GM23338 (cell line): ENCODE measurements around the gene KRT85. TPM values are rescaled to one million over a fixed set of nuclear protein-coding genes. Genes with fewer than 3 reads are reported as not detected.
A peak's percentile ranks its signal among the peaks of the same experiment; 100 is the strongest.

Experiments
- ATAC-seq: fragments of 200-7000 bp; cut with Tn5 transposase; 3 replicates; pipeline ENCODE4 v1.9.1; 2020
- DNase-seq: peaks from one replicate; pipeline ENCODE4 v3.0.0-alpha.2; 2015; ENCODE audit warnings: low spot score
- H2AFZ ChIP-seq: fragments of 200-600 bp; sonication (generic); 2 replicates; pipeline ENCODE4 v1.8.0; 2016; ENCODE audit warnings: antibody characterized with exemption, mild to moderate bottlenecking, moderate library complexity
- H3F3A ChIP-seq: fragments of 200-600 bp; sonication (generic); replicated peaks from 2 replicates; pipeline ENCODE4 v1.8.0; 2017; ENCODE audit warnings: antibody characterized with exemption, mixed run types, low read depth
- H3K27ac ChIP-seq: fragments of 200-600 bp; sonication (generic); 2 replicates; pipeline ENCODE4 v1.6.1; 2016; ENCODE audit warnings: low read depth
- H3K27me3 ChIP-seq: fragments of 200-600 bp; sonication (generic); 2 replicates; pipeline ENCODE4 v1.8.0; 2016; ENCODE audit warnings: mild to moderate bottlenecking, mixed run types, moderate library complexity; ENCODE audit not compliant: insufficient read depth
- H3K36me3 ChIP-seq: fragments of 200-600 bp; sonication (generic); 2 replicates; pipeline ENCODE4 v1.8.0; 2016; ENCODE audit warnings: mild to moderate bottlenecking; ENCODE audit not compliant: insufficient read depth
- H3K4me1 ChIP-seq: fragments of 200-600 bp; sonication (generic); 2 replicates; pipeline ENCODE4 v1.8.0; 2016; ENCODE audit warnings: mild to moderate bottlenecking, moderate library complexity; ENCODE audit not compliant: insufficient read depth
- H3K4me2 ChIP-seq: fragments of 200-600 bp; sonication (generic); 2 replicates; pipeline ENCODE4 v1.7.1; 2017; ENCODE audit warnings: mixed run types
- H3K4me3 ChIP-seq: fragments of 200-600 bp; sonication (generic); 2 replicates; pipeline ENCODE4 v1.6.1; 2016; ENCODE audit warnings: mixed run types
- H3K79me2 ChIP-seq: fragments of 200-600 bp; sonication (generic); replicated peaks from 2 replicates; pipeline ENCODE4 v1.8.0; 2017; ENCODE audit warnings: mild to moderate bottlenecking; ENCODE audit not compliant: insufficient read depth
- H3K9me2 ChIP-seq: fragments of 200-600 bp; sonication (generic); 2 replicates; pipeline ENCODE4 v1.8.0; 2017; ENCODE audit not compliant: insufficient read depth
- H4K20me1 ChIP-seq: fragments of 200-600 bp; sonication (generic); replicated peaks from 2 replicates; pipeline ENCODE4 v1.8.0; 2017; ENCODE audit warnings: mild to moderate bottlenecking; ENCODE audit not compliant: insufficient read depth
- H3K27ac Mint-ChIP-seq: 2 replicates; pipeline ENCODE4 v1.8.0; 2020; ENCODE audit warnings: inconsistent platforms, mild to moderate bottlenecking, moderate library complexity, mixed read lengths
- H3K27me3 Mint-ChIP-seq: 3 replicates; pipeline ENCODE4 v1.8.0; 2022; ENCODE audit warnings: low read depth, mild to moderate bottlenecking, moderate library complexity, mixed read lengths, inconsistent platforms; ENCODE audit not compliant: insufficient read depth, poor library complexity
- H3K36me3 Mint-ChIP-seq: 3 replicates; pipeline ENCODE4 v1.8.0; 2021; ENCODE audit warnings: low read depth, mild to moderate bottlenecking, inconsistent platforms, moderate library complexity, mixed read lengths
- H3K4me1 Mint-ChIP-seq: 3 replicates; pipeline ENCODE4 v1.8.0; 2020; ENCODE audit warnings: mild to moderate bottlenecking, inconsistent platforms, mixed read lengths
- H3K4me3 Mint-ChIP-seq: 3 replicates; pipeline ENCODE4 v1.8.0; 2021; ENCODE audit warnings: moderate library complexity, mild to moderate bottlenecking, inconsistent platforms, mixed read lengths
- H3K9me3 Mint-ChIP-seq: 3 replicates; pipeline ENCODE4 v1.8.0; 2020; ENCODE audit warnings: moderate library complexity, mild to moderate bottlenecking, inconsistent platforms, mixed read lengths
- CTCF ChIP-seq, 2 experiments: fragments of 200-600 bp in 1 of 2; sonication (generic) in 1 of 2; conservative IDR thresholded peaks; 2 replicates each; pipeline versions ENCODE4 v1.5.1 to v1.6.1; 2016 to 2017; ENCODE audit warnings: antibody characterized with exemption in 2 of 2, low read depth in 2 of 2, mild to moderate bottlenecking in 2 of 2, moderate library complexity in 1 of 2
- ETS1 ChIP-seq: IDR thresholded peaks from 2 replicates; pipeline ENCODE4 v1.6.1; 2016; ENCODE audit warnings: antibody characterized with exemption
- EZH2phosphoT487 ChIP-seq: fragments of 200-600 bp; sonication (generic); IDR thresholded peaks from one replicate; pipeline ENCODE4 v1.8.1; 2018; ENCODE audit warnings: antibody characterized with exemption; ENCODE audit not compliant: unreplicated experiment
- NANOG ChIP-seq: IDR thresholded peaks from 2 replicates; pipeline ENCODE4 v1.6.1; 2016; ENCODE audit warnings: antibody characterized with exemption, borderline replicate concordance
- REST ChIP-seq: IDR thresholded peaks from one replicate; pipeline ENCODE4 v1.6.1; 2018; ENCODE audit warnings: antibody characterized with exemption; ENCODE audit not compliant: unreplicated experiment
- ZNF114 ChIP-seq: fragments of 250-450 bp; sonication (Bioruptor Pico); IDR thresholded peaks from 2 replicates; pipeline ENCODE4 v1.5.0; 2020; ENCODE audit warnings: mild to moderate bottlenecking, moderate library complexity
- ZNF331 ChIP-seq: fragments of 250-450 bp; sonication (Bioruptor Pico); IDR thresholded peaks from 2 replicates; pipeline ENCODE4 v1.5.0; 2020; ENCODE audit warnings: low read depth, mild to moderate bottlenecking, moderate library complexity
- ZNF462 ChIP-seq: fragments of 250-450 bp; sonication (Bioruptor Pico); IDR thresholded peaks from 2 replicates; pipeline ENCODE4 v1.5.0; 2020; ENCODE audit warnings: mild to moderate bottlenecking, moderate library complexity
- polyA plus RNA-seq: library from polyadenylated mRNA; unstranded; fragments of >200 nt; fragmentation: Nextera tagmentation; extraction: Ambion mirVana; gene quantifications from 2 replicates; pipeline ENCODE4 v1.2.1, GENCODE V29; 2016
- total RNA-seq: library from RNA; depleted of rRNA; stranded (reverse); fragments of >200 nt; shearing (Covaris generic); gene quantifications from 2 replicates; pipeline ENCODE4 v1.2.3, GENCODE V29; 2014

Gene KRT85
- total and polyA plus RNA-seq, 2 experiments from 2014 or later, result not detected

GRCh38 chr12:52356031-52356761, 11.1 kb downstream of the KRT85 start:
- ATAC-seq (no peak), DNase-seq (no peak)
- H3K27ac ChIP-seq, result no peak overlapping the region
- no peaks in the 10 kb centered on the region for H4K20me1 ChIP-seq
- no peak overlapping the region for H3K4me2 ChIP-seq
- H3K9me3 Mint-ChIP-seq, result no peaks in the 10 kb centered on the region
- no peak overlapping the region for H3K27ac Mint-ChIP-seq
- peaks cover 9% of the 10 kb centered on the region for H3K4me1 Mint-ChIP-seq
- H3F3A ChIP-seq, result no peaks in the 10 kb centered on the region
- no peaks in the 10 kb centered on the region for H3K79me2 ChIP-seq
- no peaks in the 10 kb centered on the region for H3K9me2 ChIP-seq
- no peaks in the 10 kb centered on the region for H3K27me3 Mint-ChIP-seq
- H3K4me3 Mint-ChIP-seq, result no peak overlapping the region
- H3K36me3 ChIP-seq, result no peaks in the 10 kb centered on the region
- no peaks in the 10 kb centered on the region for H3K4me1 ChIP-seq
- H3K4me3 ChIP-seq, result no peak overlapping the region
- H3K27me3 ChIP-seq, result no peaks in the 10 kb centered on the region
- TF ChIP-seq ETS1 (no peak), NANOG (no peak), ZNF462 (CRISPR knock-in tag) (no peak), CTCF (conservative IDR thresholded peaks at IDR 0.05; ENCODE audit: low read depth in 2 of 2) (peak in 1 of 2 experiments; percentile 14; a peak in 1 of 4 replicates), EZH2phosphoT487 (no peak), ZNF331 (CRISPR knock-in tag) (no peak), ZNF114 (CRISPR knock-in tag) (no peak), REST (no peak)
- no peaks in the 10 kb centered on the region for H3K36me3 Mint-ChIP-seq
- H2AFZ ChIP-seq, result no peak overlapping the region
